Measurements from ENCODE around the gene TSR3.
A peak's percentile ranks its signal among the peaks of the same experiment; 100 is the strongest.

Gene TSR3

DNA sequence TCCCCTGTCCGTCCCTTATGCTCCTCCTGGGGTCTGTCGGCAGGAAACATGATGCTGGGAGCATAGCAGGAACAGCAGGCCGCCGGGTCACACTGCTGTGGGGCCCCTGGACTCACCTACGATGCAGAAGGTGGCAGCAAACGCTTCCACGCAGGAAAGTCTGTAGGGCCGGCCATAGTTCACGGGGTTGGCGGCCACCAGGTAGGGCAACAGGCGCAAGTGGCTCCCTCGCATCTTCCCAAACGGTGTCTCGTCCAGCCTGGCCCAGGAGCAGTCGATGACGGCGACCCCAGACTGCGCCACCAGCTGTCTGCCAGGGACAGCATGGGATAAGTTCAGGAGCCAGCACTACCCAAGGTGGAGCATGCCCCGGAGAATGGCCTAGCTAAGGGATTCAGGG, 987 bp downstream of the TSR3 start:
- no peak for DNase-seq

DNA sequence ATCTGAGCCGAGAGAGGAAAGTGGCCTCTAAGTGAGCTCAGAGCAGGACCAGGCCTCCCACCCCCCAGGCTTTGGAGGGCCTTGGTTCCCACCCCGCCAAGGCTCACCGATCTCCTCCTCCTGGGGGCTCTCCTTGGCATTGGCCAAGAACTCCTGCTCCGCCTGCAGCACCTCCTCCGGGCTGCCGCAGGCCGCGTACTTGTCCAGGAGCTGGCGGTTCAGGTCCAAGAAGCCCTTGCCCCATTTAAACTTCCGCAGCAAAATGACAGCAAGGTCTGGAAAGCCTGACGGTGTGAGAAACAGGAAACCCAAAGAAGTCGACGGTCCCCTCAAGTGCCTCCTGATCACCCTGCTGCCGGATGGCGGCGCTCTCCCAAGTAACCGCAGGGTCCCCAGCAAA, 1.7 kb downstream of the TSR3 start:
- DNase-seq: no peak

DNA sequence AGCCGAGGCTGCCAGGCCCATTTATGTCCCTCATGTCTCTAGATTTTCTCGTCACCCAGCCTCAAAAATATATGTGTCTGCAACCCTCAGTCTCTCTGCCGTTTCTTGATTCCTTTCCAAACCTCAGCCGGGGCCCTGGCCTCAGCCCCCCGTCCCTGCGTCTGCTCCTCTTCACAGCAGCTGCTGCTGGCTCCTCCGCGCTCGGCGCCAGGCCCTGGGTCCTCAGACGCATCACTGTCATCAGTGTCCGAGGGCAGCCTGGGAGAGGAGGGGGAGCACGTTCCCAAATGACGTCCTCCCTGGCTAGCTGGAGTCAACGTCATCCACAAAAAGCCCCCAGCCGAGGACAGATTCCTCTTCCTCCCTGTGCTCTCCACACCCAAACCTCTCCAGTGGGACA, 2.3 kb downstream of the TSR3 start:
- no peak for DNase-seq

DNA sequence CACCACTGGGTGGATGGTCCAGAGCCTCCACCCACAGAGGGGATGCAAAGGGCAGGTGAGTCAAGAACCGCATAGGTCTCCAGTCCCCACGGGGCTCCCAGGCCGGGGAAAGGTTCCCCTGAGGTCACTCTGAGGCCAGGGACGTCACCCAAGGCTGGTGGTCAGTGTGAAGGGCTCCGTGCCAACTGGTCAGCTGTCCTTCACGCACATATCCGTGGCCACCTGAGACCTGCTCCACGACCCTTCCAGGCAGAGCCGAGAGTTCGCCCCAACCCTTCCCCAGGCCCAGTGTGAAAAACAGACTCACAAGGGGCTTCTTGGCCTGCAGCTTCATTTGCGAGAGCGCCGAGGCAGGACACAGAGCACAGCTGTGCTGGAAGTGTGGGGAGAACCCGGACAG, 2.8 kb downstream of the TSR3 start:
- no peak for DNase-seq

DNA sequence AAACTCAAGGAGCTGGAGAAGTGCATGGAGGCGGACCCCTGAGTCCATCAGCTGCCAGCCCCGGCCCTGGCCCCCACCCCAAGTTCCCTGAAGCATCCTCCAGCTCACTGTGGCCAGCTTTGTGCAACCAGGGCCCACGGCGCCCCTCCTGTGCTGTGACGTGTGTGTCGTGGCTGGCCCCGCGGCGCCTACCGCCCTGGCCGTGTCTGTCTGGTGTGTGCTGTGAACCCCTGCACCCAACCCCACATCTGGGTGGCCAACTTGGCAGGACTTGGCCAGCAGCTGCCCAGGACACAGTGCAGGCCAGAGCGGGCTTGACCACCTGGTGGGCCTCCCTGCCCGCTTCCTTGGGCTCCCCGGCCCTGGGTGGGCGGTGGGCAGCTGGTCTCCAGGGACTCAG, 3.2 kb downstream of the TSR3 start:
- DNase-seq: no peak

DNA sequence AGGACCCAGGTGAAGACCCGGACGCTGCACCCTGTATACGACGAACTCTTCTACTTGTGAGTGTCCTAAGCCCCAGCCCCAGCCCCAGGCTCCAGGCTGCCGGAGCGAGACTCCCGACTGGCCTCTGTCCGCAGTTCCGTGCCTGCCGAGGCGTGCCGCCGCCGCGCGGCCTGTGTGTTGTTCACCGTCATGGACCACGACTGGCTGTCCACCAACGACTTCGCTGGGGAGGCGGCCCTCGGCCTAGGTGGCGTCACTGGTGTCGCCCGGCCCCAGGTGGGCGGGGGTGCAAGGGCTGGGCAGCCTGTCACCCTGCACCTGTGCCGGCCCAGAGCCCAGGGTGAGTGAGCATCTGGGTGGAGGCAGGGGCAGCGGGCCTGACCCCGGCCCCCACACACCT, 3.7 kb downstream of the TSR3 start:
- no peak for DNase-seq

DNA sequence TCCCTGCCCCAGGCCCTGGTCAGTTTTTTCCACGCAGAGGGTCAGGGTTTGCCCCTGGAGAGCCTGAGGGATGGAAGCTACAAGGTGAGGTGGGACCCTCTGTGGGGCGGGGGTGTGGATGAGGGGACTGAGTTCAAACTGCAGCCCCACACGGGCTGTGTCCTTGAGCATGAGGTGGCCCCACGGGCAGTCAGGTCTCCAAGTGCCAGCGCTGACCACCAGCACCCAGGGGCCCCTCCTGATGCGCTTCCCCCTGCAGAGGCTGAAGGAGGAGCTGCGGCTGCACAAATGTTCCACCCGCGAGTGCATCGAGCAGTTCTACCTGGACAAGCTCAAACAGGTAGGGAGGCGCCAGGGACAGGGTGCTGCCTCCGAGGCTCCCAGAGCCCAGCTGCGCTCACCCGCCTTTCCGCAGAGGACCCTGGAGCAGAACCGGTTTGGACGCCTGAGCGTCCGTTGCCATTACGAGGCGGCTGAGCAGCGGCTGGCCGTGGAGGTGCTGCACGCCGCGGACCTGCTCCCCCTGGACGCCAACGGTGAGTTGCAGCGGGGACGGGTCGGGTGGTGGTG, 4.3 kb downstream of the TSR3 start:
- DNase-seq: no peak

DNA sequence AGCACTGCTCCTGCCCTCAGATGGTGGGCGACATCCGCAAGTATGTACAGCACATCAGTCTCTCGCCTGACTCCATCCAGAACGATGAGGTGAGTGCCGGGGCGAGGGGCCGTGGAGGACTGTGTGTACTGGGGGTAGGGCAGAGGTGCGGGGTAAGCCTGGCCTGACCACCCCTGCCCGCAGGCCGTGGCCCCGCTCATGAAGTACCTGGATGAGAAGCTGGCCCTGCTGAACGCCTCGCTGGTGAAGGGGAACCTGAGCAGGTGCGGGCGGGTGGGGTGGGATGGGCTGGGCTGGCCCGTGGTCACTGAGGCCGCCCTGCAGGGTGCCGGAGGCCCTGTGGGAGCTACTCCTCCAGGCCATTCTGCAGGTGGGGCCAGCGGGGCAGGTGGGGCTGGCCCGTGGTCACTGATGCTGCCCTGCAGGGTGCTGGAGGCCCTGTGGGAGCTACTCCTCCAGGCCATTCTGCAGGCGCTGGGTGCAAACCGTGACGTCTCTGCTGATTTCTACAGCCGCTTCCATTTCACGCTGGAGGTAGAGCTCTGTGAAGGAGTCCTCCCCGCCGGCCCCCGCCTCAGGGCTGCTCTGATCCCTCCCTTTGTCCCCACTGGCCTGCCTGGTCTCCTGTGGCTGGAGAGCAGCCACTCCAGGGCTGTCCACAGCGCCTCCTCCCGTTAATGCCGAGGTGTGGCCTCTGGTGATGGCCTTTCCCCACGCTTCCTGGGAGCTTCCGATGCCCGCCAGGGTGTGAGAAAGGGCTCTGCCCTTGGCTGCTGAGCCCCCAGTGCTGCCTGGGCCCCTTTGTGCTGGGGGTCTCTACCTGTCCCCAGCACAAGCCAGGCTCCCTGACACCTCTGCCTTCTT, 5.0 kb downstream of the TSR3 start:
- no peak for DNase-seq

DNA sequence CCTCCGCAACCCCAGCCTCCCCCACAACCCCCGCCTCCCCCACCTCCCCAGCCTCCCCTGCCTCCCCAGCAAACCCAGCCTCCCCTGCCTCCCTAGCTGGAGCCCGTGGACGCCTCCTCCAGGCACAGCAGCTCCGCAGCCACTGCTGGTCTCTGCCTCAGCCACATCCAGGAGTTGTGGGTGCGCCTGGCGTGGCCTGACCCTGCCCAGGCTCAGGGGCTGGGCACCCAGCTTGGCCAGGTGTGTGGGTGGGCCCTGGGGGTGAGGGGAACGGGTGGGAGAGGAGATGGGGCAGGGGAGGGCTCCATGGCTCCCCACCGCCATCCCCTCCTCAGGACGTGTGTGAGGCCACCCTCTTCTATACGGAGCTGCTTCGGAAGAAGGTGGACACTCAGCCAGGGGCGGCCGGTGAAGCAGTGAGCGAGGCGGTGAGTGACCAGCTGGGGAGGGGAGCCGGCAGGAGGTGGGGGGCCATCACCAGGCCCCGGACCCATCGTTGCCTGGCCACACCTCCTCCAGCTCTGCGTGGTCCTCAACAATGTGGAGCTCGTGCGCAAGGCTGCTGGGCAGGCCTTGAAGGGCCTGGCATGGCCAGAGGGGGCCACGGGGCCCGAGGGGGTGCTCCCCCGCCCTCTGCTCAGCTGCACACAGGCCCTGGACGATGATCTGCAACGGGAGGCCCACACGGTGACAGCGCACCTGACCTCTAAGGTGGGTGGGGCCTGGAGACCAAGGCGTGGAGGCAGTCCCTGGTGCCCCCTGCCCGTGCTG, 5.8 kb downstream of the TSR3 start:
- DNase-seq: no peak

DNA sequence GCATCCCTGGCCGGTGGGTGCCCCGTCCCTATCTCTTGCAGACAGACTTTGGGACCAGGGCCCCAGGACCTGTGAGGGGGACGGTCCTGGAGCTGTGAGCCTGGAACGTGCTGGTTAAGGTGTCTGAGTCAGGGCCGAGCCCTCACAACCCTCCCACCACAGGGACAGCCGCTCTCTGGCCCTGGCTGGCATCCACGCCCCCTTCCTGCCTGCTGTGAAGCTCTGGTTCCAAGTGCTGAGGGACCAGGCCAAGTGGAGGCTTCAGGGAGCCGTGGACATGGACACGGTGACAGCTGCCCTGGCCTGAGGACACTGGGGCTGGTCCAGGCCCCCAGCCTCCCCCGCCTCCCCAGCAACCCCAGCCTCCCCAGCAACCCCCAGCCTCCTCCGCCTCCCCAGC, 6.6 kb downstream of the TSR3 start:
- DNase-seq: no peak

DNA sequence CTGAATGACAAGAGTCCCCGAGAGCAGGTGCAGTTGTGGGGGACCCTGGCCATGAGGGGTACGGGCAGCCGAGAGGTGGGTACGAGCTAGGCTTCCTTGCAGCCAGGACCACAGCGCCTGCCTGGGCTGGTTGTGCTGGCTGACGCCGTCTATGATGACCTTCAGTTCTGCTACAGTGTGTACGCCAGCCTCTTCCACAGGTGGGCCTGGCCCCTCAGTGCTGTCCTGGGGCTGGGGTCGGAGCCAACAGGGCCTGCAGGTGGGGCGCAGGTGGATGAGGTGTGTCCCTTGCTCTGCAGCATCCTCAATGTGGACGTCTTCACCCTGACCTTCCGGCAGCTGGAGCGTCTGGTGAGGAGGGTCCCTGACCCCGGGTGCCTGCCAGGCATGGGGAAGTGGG, 7.2 kb downstream of the TSR3 start:
- DNase-seq: no peak

DNA sequence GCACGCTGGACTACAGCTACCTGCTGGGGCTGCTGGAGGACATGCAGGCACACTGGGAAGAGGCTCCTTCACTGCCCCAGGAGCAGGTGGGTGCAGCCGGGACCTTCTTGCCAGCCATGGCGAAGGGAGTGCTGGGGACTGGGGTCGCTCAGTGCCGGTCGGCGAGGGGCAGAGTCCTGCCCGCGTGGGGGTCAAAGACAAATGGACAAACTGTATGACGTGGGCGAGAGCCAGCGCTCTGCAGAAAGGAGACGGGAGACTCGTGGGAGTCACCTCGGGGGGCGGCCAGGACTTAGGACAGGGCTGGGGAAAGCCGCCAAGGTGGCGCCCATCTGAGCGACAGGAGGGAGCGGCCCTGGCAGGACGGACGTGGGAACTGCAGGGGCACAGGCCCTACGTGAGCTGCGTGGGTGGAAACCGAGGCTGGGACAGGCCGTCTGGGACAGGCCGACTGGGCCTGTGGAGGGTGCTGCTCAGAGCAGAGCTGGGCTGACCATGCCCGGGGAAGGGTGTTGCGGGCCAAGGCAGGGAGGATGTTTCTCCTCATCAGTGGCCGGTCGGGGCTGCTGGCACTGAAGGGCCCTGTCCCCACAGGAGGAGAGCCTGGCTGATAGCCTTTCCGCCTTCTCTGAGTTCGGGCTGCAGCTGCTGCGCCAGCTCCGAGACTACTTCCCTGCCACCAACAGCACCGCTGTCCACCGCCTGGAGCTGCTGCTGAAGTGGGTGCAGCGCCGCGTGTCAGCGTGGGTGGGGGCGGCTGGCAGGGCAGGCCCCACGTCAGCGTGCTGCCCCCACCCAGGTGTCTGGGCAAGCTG, 8.0 kb downstream of the TSR3 start:
- DNase-seq: no peak

DNA sequence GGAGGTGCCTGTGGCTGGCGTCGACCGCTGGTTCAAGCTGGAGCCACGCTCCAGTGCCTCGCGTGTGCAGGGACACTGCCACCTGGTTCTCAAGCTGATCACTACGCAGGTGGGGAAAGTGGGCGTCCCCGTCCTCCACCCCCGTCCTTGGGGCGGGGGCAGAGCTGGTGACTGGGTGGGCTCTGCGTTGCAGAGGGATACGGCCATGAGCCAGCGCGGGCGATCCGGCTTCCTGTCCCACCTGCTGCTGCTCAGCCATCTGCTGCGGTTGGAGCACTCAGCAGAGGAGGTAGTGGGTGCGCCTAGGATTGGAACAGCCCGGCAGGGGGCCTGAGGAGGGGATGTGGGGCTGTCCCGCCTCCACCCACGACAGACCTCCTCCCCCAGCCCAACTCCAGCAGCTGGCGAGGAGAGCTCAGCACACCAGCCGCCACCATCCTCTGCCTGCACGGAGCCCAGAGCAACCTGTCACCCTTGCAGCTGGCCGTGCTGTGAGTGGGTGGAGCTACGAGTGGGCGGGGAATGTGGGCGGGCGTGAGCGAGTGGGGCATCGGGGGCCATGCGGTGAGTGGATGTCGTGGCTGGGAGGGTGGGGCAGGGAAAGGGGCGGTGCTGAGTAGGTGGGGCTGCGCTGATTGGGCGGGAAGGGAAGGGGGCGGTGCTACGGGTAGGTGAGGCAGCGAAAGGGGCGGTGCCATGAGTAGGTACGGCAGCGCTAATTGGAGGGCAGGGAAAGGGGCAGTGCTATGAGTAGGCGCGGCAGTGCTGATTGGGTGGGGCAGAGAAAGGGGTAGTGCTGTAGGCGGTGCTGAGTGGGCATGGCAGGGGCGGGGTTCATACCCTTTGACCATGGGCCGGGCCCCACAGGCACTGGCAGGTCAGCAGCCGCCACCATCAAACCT, 8.9 kb downstream of the TSR3 start:
- DNase-seq: peak; percentile 93 to 94

DNA sequence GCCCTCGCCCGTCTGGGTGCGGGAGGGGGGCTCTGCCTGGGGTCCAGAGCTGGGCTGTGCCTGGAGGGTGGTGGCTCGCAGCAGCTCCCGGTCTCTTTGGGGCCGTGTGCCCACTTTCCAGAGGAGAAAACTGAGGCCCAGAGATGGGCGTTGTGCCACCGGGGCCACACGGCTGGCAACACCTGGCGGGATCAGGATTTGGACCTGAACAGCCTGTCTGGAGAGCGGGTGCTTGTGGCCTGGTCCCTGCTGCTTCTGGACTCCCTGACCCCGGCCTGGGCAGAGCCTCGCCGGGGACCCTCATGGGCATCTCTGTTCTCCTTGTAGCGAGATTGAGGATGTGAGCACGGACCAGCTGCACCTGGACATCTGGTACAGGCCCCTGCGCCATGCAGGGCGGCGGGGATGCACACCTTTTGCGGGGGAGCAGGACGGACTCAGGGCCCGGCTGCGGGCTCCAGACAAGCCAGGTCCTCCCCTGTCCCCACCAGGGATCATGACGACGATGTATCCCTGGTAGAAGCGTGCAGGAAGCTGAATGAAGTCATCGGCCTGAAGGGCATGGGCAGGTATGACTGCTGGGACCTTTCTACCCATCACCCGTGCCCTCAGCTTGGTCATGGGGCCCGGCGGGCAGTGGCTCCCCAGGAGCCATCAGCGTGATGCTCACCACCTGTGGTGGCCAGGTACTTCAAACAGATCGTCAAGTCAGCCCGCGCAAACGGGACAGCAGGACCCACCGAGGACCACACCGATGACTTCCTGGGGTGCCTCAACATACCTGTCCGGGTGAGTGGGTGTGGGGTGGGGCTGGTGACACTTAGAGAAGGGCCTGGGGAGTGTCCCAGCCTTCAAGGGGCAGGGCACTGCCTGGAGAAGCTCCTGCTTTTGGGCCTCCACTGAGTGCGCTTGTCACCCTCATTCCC, 9.9 kb downstream of the TSR3 start:
- DNase-seq: no peak

DNA sequence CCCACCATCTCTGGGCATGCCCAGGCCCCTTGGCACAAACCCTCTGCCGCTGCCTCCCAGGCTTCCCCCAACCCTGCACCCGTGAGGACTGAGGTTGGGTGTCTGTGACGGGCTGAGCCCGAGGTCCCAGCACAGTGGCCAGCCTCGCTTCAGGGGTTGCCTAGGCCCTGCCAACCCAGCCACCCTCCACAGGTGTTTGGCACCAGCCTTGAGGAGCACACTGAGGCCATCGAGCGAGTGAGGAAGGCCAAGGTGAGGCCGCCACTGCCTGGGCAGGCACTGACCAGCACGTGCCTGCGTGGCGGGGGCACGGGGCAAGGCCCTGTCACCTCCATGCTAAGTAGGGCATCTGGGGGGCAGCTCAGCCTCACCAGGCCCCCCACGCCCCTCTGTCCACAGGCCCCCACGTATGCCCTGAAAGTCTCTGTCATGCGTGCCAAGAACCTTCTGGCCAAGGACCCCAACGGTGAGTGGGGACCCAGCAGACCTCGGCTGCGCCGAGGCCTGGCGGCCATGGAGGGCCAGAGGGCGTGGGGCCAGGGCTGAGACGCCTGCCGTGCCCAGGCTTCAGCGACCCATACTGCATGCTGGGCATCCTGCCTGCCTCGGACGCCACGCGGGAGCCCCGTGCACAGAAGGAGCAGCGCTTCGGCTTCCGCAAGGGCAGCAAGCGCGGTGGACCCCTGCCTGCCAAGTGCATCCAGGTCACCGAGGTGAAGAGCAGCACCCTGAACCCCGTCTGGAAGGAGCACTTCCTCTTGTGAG, 10.8 kb downstream of the TSR3 start:
- DNase-seq: no peak

DNA sequence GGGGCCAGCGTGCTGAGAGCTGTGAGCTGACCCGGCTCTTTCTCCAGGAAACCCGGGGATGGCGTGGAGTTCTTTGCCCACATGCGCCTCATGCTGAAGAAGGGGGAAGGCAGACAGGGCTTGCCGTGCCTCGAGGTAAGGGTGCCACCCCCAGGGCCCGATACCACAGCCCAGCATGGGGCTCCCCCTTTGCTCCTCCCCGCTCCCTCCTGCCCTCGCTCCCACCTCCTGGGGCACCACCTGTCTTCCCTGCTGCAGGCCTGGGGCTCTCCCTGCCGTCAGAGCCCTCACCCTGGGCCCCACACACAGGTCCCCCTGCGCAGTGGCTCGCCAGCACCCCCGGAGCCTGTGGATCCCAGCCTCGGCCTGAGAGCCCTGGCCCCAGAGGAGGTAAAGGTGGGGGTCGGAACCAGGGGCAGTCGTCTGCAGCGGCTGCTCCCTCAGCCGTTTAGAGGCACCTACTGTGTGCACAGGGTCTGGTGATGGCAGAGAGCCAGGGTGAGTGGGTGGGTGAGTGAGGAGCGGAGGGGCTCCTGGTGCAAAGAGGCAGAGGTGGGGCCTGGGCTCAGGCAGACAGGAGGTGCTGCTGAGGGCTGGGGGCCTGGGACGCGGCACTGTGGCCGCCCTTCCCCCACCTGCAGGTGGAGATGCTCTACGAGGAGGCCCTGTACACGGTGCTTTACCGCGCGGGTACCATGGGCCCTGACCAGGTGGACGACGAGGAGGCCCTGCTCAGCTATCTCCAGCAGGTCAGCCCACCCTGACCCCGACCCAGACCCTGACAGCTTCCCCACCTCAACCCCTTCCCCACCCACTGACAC, 12.6 kb downstream of the TSR3 start:
- DNase-seq: no peak

DNA sequence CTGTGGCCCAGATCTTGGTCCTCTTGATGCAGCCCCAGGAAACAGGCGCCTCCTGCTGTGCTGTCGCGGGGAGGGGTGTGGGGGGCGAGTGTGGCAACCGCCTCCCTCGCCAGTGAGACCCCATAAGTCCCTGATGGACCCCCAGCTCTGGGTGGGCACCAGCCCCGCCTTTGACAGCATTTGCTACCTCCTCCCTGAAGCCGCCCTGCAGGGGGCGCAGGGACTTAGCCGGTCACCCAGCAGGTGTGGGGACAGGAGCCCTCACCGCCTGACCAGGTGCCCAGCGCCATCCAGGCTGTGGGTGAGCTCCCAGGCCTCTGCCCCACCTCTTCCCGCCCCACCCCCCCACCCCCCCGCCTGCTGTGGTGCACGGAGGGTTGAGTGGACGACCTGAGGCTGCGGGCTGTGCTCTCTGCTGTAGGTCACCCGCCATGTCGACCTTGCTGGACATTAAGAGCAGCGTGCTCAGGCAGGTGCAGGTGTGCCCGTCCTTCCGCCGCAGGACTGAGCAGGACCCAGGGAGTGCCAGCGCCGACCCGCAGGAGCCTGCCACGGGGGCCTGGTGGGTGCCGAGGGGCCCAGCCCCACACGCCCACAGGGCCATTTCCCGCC, 13.5 kb downstream of the TSR3 start:
- DNase-seq: peak in 1 of 2 experiments; percentile 3

DNA sequence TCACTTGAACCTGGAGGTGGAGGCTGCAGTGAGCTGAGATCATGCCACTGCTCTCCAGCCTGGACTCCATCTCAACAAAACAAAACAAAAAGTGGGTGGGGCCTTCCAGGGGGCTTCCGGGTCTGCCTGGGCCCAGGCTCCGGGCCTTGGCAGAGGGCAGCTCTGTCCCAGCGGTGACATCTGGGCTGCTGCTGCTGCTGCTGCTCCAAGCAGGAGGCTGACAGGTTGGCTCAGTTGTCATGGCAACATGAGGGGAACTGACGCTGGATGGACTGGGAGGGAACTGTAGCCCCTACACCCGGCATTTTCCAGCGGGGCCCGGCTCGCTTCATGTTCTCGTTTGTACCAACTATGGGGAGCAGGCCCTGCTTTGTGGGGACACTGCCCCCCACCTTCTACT, 14.2 kb downstream of the TSR3 start:
- DNase-seq: no peak

DNA sequence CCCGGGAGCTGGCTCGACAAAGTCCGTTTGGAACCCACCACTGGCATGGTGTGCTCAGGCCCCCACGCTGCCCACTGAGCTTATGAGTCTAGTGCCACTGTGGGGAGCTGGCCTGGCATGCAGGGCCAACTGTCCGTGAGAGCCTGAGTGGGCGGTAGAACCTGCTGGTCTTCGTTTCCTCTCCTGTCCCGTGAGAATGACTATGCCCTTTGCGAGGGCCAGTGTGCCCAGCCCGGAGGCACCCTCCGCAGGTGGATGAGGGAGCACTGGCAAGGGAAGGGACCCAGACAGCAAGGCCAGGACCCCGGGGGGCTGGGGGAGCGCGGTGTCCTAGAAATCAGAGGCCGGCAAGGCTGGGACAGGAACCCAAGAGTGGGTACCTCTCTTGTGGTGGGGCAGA, 15.1 kb downstream of the TSR3 start:
- no peak for DNase-seq

Data from Kasumi-1 (cell line).